Colonic mucosa (tissue), 4 donors: Measurements from ENCODE around the gene UBE2M. TPM values are rescaled to one million over a fixed set of nuclear protein-coding genes. Genes with fewer than 3 reads are reported as not detected.
"Not testable (repeated sequence)": the region's sequence is repeated elsewhere in the genome, so short reads cannot be mapped to it uniquely, and the experiment has no call there.

Experiments
- DNase-seq: peaks from one replicate; pipeline ENCODE4 v3.0.0-alpha.2; 2020
- H3K27ac ChIP-seq: fragments of 200-600 bp; one replicate; pipeline ENCODE4 v1.8.0; 2021
- H3K27me3 ChIP-seq: fragments of 200-600 bp; one replicate; pipeline ENCODE4 v1.8.0; 2021
- H3K36me3 ChIP-seq: fragments of 200-600 bp; one replicate; pipeline ENCODE4 v1.8.0; 2021
- H3K4me1 ChIP-seq: fragments of 200-600 bp; one replicate; pipeline ENCODE4 v1.8.0; 2021; ENCODE audit warnings: mild to moderate bottlenecking
- H3K4me3 ChIP-seq: fragments of 200-600 bp; one replicate; pipeline ENCODE4 v1.8.0; 2021
- H3K9ac ChIP-seq, 2 donors: one replicate each; pipeline ENCODE4 v1.7.0; 2013; ENCODE audit warnings: control low read depth in 2 of 2, low read depth in 2 of 2, low read length in 2 of 2
- H3K9me3 ChIP-seq: fragments of 200-600 bp; one replicate; pipeline ENCODE4 v1.8.0; 2021
- CTCF ChIP-seq: fragments of 200-600 bp; IDR thresholded peaks from one replicate; pipeline ENCODE4 v1.8.0; 2022; ENCODE audit warnings: antibody characterized with exemption, mild to moderate bottlenecking
- intact Hi-C: fragments of 100-400 bp; cut with DNase I; formaldehyde crosslinking; loops from one replicate; pipeline ENCODE4 v1.14.1; 2022
- total RNA-seq, 2 donors: library from RNA; stranded (reverse); fragmentation: NEBNext Ultra II Directional in 1 of 2; extraction: Animal tissue kit (Norgen Biotek cat#: 25700) in 1 of 2; gene quantifications; one replicate each; pipeline ENCODE4 v1.2.1, GENCODE V29; 2021
- donor health status: healthy.
- donor health status: DM: no; HTN: no; CAD: no.
- donor health status: DM: no; HTN: no; CAD: no.

Gene UBE2M
- 10 to 100 TPM; 63.0 to 79.4 TPM for total RNA-seq

- Histone ChIP-seq H3K9ac (peak within 1 kb of the TSS; percentile 93 to 99), H3K4me3 (peak within 1 kb of the TSS; percentile 64), H3K27ac (peak within 1 kb of the TSS; percentile 100), H3K9me3 (no peaks in the 10 kb centered on the region), H3K27me3 (no peaks in the 10 kb centered on the region), H3K4me1 (peaks cover 38% of the 10 kb centered on the region), H3K36me3 (peaks cover 7% of the 10 kb centered on the region)
- peak; percentile 59 for DNase-seq
- TF ChIP-seq CTCF, result no peak
- intact Hi-C loops, result no loop called here
Observed at GRCh38 chr19:58558066-58558622, at the start of gene UBE2M. Gene UBE2M, minus strand, starts transcription at chr19:58558611. Its CDS starts 230 bp downstream, at chr19:58558381.

GRCh38 chr19:58607213-58607612 is 48.8 kb upstream of the UBE2M start:
- H3K9me3 ChIP-seq, H3K4me3 ChIP-seq, H3K4me1 ChIP-seq, H3K36me3 ChIP-seq, H3K9ac ChIP-seq, intact Hi-C loops, H3K27ac ChIP-seq, H3K27me3 ChIP-seq: not testable (repeated sequence)
- DNase-seq, result peak; percentile 16

GRCh38 chr19:58606251-58606896 is 48.0 kb upstream of the UBE2M start:
- DNase-seq, result peak; percentile 16
- H3K9me3 ChIP-seq, H3K36me3 ChIP-seq, intact Hi-C loops, H3K4me1 ChIP-seq, H3K9ac ChIP-seq, H3K4me3 ChIP-seq, H3K27me3 ChIP-seq, H3K27ac ChIP-seq: not testable (repeated sequence)

GRCh38 chr19:58586133-58586765 is 27.8 kb upstream of the UBE2M start:
- H3K27ac ChIP-seq, result no peak overlapping the region
- no peak for DNase-seq
- TF ChIP-seq CTCF, result no peak
- no peaks in the 10 kb centered on the region for H3K4me1 ChIP-seq
- no peak overlapping the region for H3K4me3 ChIP-seq
- no peak overlapping the region for H3K9ac ChIP-seq
- H3K36me3 ChIP-seq, result peaks cover 5% of the 10 kb centered on the region
- H3K27me3 ChIP-seq, result no peaks in the 10 kb centered on the region
- intact Hi-C loops, result no loop called here
- no peaks in the 10 kb centered on the region for H3K9me3 ChIP-seq

DNA sequence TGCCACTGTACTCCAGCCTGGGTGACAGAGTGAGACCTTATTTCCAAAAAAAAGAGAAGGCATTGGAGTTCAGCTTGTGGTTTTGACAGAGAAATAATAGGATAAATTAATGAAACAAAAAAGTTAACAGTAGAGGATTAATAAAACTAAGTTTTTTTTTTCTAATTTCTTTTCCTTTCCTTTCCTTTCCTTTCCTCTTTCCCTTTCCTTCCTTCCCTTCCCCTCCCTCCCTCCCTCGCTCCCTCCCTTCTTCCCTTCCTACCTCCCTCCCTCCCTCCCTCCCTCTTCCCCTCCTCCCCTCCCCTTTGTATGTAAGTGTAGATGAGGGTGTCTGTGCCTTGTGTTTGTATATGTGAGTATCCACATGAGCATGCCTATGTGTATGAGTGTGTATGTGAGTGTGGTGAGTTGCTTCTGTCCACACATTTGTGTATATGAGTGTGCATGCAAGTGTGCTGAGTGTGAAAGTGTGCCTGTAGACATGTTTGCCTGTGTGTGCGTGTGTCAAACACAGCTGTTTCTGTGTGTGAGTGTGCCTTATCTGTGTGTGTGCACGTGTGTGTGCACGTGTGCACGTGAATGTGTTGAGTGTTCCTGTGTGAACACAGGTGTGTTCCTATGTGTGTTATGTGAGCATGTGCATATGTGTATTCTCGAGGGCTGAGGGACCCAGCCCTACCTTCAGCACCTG is 27.2 kb upstream of the UBE2M start:
- TF ChIP-seq CTCF, result no peak

GRCh38 chr19:58584498-58585441 is 26.4 kb upstream of the UBE2M start:
- Histone ChIP-seq H3K9ac (no peak overlapping the region), H3K4me3 (no peak overlapping the region), H3K4me1 (no peaks in the 10 kb centered on the region), H3K9me3 (no peaks in the 10 kb centered on the region), H3K27me3 (no peaks in the 10 kb centered on the region), H3K36me3 (peaks cover 5% of the 10 kb centered on the region), H3K27ac (no peak overlapping the region)
- DNase-seq, result no peak
- TF ChIP-seq CTCF, result no peak
- intact Hi-C loops, result no loop called here

More for the DNA sequence above, 27.2 kb upstream of the UBE2M start:
- no peaks in the 10 kb centered on the region for H3K27me3 ChIP-seq
- H3K27ac ChIP-seq, result no peak overlapping the region
- intact Hi-C loops, result no loop called here
- DNase-seq, result no peak
- H3K36me3 ChIP-seq, result peaks cover 5% of the 10 kb centered on the region
- H3K9ac ChIP-seq, result no peak overlapping the region
- no peaks in the 10 kb centered on the region for H3K9me3 ChIP-seq
- no peak overlapping the region for H3K4me3 ChIP-seq
- no peaks in the 10 kb centered on the region for H3K4me1 ChIP-seq
